HG03565 (cell line): ENCODE measurements around the gene NPAT.
"Not testable (repeated sequence)": the region's sequence is repeated elsewhere in the genome, so short reads cannot be mapped to it uniquely, and the experiment has no call there.

Source experiments
- ATAC-seq: cut with Tn5 transposase; IDR thresholded peaks from one replicate; pipeline ENCODE4 v1.9.1; 2021; ENCODE audit warnings: mild to moderate bottlenecking, moderate library complexity; ENCODE audit not compliant: unreplicated experiment

NPAT gene

GRCh38 chr11:108220721-108221336 lies 1.6 kb downstream of the NPAT start:
- no peak for ATAC-seq

GRCh38 chr11:108218912-108219783 lies 3.3 kb downstream of the NPAT start:
- ATAC-seq = no peak

GRCh38 chr11:108218455-108218854 lies 4.0 kb downstream of the NPAT start:
- ATAC-seq = no peak

GRCh38 chr11:108216988-108217387 lies 5.5 kb downstream of the NPAT start:
- ATAC-seq = no peak

DNA sequence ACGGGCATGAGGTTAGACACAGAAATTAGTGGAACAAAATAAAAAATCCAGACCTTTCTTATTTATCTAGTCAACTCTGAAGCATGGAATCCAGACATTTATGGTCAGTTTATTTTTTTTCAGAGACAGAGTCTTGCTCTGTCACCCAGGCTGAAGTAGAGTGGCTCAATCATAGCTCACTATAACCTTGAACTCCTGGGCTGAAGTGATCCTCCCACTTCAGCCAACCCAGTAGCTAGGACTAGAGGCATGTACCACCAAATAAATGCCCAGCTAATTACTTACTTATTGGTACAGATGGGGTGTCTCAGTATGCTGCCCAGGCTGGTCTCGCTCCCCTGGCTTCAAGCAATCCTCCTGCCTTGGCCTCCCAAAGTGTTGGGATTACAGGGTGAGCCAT lies 8.7 kb downstream of the NPAT start:
- no peak for ATAC-seq

GRCh38 chr11:108210441-108210840 lies 12.0 kb downstream of the NPAT start:
- ATAC-seq = no peak

DNA sequence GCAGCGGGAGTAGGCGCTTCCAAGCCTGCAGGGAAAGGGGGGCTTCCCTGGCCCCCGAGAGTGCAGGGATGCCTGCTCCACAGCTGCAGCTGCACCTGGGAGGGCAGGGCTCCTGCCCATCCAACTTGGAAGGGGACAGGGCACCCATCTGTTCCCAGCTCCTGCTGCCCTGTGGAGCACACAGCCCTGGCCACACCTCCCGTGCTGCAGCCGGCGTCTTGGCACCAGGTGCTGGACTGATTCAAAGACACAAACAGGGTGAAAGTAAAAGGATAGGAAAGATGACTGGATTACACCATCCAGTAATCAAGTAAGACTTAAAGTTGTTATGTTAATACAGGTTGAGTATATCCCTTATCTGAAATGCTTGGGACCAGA lies 14.8 kb downstream of the NPAT start:
- no peak for ATAC-seq

- ATAC-seq = no peak
These were observed 15.3 kb downstream of the NPAT start for GRCh38 chr11:108206969-108207682.

DNA sequence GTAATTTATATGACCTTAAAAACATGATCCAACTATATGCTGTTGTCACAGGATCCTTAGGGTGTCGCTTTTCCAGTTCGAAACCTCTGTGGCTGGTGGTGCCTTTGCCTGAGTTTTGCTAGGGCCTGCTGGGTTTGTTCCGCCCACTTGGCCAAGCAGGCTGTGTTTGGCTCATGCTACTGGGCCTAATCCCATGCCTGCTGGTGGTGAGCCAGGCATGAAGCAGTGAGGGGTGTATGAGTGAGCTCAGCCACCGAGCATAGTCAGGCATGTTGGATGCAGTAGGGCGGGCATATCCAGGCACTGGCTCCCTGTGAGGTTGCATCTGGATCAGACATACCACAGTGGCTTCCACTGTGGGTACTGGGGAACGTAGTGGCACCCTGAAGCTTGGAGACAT lies 16.3 kb downstream of the NPAT start:
- no peak for ATAC-seq

GRCh38 chr11:108204929-108205499 lies 17.4 kb downstream of the NPAT start:
- no peak for ATAC-seq

- ATAC-seq = no peak
These were observed 18.1 kb downstream of the NPAT start for GRCh38 chr11:108204376-108204775.

DNA sequence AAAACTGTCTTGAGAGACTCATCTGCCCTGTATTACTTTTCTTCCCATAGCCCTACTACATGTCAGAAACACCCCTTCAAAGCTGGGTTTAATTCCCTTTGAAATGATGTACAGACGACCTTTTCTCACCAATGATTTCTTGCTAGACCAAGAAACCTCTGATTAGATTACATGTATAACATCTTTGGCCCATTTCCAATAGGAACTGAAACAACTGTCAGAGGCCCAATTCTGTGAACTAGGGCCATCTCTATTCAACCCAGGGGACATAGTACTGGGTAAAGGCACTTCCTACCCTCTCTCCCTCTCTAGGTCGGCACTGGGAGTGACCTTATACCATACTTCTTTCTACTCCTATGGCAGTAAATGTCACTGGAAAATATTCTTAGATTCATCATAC lies 19.4 kb downstream of the NPAT start:
- no peak for ATAC-seq

DNA sequence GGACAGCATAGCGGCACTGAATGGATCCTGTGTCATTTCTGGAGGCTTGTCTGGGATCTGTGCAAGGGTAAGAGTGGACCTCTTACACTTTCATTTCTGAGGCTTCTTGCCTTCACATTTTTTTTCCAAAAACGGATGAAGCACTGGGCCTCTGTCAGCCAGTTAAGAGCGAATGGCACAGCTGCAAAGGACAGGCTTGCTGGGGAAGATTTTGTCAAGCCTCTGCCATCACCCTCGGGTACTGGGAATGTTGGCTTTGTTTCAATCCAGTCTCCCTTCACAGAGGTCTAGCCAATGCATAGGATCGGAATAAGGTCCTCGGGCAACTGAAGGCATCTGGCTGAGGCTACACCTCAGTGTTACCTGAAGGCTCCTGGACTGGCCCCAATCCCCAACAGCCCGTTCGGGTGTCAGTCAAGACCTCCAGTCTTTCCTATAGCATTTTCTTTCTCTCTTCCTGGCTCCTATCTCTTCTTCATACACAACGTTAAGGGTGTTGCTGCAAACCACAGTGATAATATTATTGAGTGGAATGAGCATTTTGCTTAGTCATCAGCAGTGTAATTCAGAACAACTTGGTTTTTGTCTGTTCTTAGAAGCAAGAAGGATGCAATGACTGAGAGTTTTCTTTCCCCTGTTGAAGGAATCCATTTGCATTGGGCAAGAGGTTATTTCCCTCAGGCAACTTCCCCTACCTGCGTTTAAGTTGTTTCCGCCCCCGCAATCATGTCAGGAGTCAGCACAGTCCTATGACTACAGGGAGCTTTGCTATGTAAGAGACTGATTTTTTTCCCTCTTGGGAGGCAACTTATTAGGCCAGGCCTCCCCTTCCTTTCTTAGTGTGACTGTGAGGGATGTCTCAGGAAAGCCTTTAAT lies 22.8 kb downstream of the NPAT start:
- peak; percentile 73 for ATAC-seq

GRCh38 chr11:108198833-108199232 lies 23.6 kb downstream of the NPAT start:
- no peak for ATAC-seq

DNA sequence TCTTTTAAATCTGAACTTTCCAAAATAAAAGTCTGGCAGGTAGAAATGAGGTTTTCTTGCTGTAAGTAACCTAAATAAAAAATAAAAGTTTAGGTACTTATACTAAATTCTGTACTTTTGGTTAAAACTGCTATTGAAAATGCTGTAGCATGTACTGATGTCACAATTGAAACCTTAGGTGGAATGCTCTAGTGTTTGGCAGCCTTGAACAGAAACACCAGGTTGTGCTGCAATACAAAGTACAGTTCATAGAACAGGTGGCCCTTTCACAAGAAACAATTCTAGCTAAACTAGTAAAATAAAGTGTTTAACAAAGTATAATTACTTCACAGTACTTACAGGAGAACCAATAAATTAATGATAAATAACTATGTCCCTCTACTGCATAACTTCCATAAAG lies 25.1 kb downstream of the NPAT start:
- ATAC-seq = no peak

- ATAC-seq = no peak
These were observed 25.5 kb downstream of the NPAT start for GRCh38 chr11:108196901-108197300.

- no peak for ATAC-seq
These were observed 28.7 kb downstream of the NPAT start for GRCh38 chr11:108193725-108194124.

- ATAC-seq = no peak
These were observed 44.9 kb downstream of the NPAT start for GRCh38 chr11:108177570-108177969.

DNA sequence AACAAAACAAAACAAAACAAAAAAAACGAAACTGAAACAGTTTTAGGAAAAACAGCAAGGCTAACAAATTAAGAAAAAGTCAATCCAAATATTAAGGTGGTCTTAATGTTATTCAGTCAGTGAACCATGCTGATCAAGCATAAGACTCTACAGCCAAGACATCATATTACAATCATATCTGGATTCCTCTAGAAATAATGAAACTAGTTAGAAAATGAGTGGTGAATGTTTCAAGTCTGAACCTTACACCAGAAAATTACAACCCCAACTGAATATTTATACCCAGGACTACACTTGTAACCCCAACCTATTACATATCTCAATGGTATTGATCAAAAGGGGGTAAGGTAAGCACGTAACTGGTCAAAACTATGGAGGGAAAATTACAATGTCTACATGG lies 52.3 kb downstream of the NPAT start:
- peak; percentile 44 for ATAC-seq

DNA sequence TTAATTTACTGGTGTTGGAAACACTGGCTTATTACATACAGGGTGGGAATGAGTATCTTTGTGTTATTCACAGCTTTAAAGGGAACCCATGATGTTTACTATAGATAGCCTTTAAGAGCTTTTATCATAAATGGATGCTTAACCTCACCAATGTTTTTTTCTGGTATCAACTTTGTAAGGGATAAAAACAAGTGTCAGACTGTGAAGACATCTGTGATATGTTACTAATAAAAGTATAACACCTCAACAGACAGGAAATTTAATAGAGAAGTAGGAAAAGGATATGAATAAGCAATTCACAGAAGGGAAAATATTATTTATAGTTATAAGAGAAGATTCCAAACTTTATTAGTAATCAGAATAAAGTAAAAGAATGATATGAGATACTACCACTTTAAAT lies 54.8 kb downstream of the NPAT start:
- ATAC-seq = no peak

- ATAC-seq = not testable (repeated sequence)
These were observed 59.6 kb downstream of the NPAT start for GRCh38 chr11:108162878-108163277.
